COLO668 (cell line): Measurements from ENCODE around the gene HSPH1.

Experiments used
- DNase-seq: peaks from one replicate; lab custom pipeline; 2025; ENCODE audit not compliant: unreplicated experiment; lab: John Stamatoyannopoulos, UW

HSPH1 gene

GRCh38 chr13:31133621-31134020, 28.1 kb downstream of the HSPH1 start:
- no peak for DNase-seq

DNA sequence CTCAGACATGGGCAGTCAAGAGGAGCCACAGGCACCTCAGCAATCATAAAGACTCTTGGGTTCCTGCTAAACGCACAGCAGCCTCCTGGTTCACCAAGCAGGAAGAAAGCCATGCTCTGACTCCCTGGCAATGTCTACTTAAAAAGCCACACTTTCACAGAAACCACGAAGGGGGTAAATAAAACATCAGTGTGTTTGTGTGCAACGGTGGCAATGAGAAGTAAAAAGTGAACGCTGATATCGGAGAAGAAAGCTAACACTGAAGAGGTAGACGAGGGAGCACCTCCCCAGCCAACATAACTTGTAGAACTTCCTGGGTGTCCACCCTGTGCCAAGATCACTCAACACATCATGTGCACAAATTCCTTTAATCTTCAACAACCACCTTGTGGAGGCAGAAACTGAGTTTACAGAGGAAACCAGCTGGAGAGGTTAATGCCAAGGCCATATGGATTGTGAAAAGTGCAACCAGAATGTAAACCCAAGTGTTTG, 30.2 kb downstream of the HSPH1 start:
- DNase-seq: no peak

DNA sequence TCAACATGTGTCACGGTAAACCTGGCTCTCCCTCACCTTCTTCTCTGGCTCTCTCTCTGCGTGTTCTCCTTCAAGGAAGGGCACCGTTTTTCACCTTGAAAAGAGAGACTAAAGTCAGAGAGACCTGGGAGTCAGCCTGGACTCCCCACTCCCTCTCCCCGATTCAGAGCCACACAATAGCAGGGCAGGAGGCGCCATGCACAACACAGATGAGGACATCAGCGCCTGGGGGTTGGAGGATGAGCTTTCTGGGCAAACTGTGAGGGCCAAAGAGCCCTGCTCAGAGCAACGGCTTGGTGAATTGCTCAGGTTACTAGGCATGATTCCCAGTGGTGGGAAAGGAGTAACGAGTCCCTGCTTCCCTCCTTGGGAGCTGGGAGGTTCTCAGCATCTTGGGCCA, 32.3 kb downstream of the HSPH1 start:
- DNase-seq: no peak

- DNase-seq: no peak
These were observed 37.5 kb downstream of the HSPH1 start for GRCh38 chr13:31124204-31124603.

GRCh38 chr13:31122544-31123260, 39.0 kb downstream of the HSPH1 start:
- DNase-seq: no peak

DNA sequence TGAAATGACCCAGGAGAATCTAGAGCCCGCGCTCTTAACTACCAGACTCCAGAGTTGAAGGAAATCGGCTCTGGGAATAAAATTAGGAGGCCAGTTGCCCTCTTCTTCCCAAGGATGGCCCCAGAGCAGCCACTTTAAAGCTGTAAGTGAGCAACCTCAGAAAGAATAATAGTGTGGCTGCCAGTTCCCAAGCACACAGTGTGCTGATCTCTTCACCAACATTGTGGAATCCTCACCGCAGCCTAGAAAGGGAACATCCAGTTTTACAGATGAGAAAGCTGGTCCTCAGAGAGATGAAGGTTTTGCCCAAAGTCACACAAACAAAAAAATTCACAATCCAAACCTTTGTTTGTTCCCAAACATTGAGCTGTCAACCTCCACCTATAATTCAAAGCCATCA, 39.6 kb downstream of the HSPH1 start:
- no peak for DNase-seq

DNA sequence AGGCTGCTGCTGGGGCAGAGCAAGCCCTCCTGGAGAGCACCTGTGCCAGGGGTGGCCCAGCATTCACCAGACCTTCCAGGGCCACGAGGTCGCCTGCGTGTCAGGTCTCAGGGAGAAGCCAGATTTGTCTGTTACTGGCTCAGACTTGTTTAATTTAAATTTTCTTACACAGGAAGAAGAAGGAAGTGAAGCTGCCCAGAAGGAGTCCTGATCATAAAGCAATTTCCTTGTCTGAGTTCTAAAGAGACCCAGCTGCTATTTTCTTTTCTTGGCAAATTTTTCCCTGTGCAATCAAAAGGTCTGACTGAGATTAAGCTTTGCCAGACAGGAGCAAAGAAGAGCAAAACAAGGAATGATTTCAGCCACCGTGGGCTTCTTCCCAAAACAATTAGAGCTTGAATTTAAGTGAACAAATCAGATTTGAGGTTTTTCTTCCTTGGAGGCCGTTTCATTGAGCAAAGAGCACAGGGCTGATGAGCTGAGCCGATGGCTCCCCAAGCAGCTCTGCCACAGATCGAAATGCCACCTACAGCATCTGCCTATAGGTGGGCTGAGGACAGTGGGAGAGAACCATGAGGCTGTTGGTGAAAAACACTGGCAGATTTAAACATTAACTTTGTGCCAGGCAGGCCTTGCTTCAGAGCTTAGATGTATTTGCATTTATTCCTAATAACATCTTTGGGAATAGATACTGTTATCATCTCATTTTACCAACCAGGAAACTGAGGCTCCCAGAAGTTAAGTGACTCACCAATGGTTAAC, 40.1 kb downstream of the HSPH1 start:
- no peak for DNase-seq

DNA sequence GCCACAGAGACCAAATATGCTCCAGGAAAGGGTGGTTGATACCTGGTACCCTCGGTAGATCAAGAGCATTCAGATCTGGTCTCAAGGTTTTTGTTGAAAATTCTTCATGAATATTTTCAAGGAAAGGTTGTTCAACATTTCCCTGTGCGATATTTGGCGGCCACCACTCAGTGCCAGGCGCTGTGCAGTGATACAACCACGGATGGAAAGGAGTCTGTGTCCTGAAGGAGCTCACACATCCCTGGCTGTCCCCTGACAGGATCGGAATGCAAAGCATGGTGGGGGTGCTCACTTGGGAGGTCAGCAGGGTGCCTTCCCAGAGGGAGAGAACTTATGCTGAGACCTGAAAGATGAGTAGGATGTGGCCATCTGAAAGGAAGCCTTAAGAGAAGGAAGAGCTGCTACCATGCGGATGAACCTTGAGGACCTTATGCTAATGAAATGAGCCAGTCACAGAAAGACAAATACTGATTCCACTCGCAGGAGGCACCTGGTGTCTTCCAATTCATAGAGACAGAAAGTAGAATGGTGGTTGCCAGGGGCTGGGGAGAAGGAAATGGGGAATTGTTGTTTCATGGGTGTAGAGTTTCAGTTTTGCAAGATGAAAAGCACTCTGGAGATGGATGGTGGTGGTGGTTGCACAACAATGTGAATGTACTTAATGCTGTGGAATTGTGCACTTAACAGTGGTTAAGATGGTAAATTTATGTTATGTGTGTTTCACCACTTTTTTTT, 41.6 kb downstream of the HSPH1 start:
- DNase-seq: peak; percentile 78

DNA sequence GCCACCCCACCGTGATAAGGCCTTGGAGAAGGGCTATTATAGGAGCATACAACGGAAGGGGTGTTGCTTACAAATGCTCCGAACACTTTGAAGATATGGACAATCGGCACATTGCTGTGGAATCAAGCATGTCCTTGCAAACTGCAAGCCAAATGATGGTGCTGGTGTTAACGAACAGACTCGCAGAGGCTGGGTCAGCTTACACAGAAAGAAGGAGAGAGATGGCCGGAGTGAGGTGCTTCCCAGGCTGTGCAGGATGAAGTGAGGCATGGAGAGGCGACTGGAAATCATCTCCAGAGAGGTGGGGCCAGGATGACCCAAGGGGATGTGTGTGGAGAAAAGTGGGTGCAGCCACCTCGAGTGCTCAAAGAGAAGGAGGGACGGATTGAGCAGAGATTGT, 42.2 kb downstream of the HSPH1 start:
- DNase-seq: no peak

DNA sequence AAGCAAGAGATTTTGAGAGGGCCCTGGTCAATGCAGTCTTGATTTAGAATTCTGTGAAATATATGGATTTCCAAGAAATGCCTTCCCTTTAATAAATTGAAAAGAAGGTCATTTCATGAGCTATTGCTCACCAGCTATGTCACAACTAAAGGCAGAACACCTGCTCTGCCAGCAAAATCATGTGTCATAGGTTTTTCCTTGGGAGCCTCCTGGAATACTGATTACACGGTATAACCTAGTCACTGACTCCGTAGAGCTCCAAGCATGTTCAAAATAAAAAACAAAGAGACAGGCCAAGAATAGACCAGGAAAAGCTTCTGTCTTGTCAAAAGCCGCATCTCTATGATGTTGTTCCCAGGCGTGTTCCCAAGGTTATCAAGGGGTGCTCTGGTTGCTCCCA, 45.5 kb downstream of the HSPH1 start:
- DNase-seq: no peak

DNA sequence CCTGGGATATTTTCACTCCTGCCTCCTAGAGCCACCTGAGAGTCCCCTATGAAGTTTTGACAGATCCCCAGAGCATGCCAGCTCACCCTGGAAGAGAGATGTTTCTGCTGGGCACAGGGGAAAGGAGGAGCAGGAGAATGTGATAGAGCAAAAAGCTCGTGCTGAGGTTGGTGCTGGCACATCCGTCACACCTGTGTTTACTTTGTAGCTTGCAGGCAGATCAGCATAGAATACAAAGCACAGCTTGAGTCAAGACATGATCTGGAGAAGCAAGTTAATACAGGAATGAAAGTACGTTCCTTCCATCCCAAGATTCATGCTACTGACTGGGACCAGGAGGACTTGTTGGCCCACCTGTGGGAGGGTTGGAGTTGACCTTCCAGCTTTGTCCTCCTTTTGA, 46.1 kb downstream of the HSPH1 start:
- peak; percentile 66 for DNase-seq

DNA sequence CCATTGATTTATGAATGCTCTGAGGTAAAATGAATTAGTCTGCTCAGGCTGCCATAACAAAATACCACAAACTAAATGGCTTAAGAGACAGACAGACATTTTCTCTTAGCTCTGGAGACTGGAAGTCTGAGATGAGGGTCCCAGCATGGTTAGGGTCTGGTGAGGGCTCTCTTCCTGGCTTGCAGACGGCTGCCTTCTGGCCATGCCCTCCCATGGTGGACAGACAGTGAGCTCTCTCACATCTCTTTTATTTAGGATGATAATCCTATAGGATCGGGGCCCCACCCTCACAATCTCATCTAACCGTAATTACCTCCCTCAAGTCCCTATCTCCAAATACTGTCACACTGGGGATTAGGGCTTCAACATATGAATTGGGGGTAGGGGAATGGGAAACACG, 47.1 kb downstream of the HSPH1 start:
- DNase-seq: no peak

DNA sequence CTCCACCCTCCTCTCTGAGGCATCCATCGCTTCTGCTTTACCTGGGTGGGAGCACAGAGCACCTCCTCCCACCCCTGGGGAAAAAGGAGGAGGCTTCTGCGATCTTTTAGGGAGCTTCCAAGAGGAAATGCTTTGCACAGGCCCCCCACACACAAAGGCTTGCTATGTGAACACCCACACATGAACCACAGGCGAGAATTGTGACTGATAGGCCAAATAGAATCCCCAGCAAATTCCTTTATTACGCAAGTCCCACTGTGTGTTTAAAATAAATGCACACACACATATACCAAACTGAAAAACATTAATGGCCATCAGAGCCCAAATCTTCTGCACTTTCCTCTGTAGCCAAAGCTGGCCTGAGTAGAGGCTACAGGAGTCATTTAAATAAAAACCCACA, 50.6 kb downstream of the HSPH1 start:
- DNase-seq: no peak

DNA sequence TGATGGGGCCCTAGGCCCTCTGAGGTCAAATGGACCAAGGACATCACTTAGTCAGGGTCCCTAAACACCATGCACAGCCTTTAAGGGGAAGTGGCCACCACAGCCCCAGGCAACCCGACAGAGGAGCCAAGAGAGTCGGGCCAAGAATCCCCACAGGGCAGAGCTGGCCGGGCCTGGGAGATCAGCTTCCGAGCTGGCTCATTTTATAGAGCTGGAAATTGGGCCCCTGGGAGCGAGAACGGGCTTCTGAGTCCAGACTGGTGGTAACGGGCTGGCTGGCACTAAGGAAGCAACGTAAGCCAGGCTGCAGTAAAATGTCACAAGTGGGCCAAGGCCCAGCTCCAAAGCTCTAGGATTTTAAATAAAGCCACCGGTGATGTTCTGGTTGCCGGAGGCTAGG, 51.1 kb downstream of the HSPH1 start:
- no peak for DNase-seq

GRCh38 chr13:31110169-31110568, 51.5 kb downstream of the HSPH1 start:
- DNase-seq: no peak

DNA sequence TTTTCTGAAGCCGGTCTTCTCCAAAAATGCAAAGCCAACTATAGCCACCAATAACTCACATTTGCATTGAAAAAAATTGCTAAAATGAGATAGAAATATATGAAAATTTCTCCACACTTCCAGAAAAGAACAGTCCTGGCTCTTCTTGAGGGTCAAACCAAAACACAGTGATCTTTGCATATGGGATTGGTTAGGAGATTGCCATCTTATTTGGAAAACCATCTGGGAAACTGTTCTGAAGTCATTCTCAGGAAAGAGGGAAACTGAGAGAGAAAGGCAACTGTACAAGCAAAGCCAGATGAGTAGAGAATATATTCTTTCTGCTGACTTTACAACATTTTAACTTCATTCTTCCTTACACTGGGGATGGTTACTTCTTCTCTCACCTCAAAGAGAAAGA, 54.6 kb downstream of the HSPH1 start:
- DNase-seq: no peak

DNA sequence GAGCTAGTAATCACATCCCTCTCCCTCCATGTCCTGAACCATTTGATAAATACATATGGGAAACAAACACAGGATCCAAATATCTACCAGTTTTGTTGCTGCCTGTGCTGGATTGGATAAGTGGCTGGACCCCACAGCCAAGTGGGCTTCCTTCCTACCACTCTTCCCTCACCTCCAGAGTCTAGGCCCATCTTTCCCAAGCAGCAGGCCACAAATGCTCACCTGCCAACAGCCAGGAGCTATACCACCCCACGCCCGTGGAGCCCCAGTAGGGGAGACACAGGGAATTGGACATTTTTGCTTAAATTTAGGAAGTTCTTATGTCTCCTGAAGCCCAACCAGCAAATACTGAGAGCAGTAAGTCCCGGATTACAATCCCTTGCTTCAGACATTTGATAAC, 55.8 kb downstream of the HSPH1 start:
- DNase-seq: no peak

- DNase-seq: no peak
These were observed 56.5 kb downstream of the HSPH1 start for GRCh38 chr13:31105020-31105795.

DNA sequence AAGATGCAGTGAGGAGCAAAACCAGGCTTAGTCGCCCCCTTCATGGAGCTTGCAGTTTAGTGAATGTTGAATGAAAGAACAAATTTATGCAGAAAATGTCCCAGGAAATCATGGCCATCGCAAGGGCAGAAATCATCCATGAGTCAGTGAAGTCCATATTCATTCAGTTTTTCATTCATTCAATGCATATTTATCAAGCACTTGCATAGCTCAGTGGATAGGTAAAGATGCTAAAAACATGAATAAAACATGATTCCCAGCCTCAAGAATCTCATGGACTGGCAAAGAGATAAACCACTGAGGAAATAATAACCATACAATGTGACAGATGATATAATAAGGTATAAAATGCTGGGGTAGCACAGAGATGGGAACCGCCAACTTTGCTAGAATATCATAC, 58.8 kb downstream of the HSPH1 start:
- no peak for DNase-seq

DNA sequence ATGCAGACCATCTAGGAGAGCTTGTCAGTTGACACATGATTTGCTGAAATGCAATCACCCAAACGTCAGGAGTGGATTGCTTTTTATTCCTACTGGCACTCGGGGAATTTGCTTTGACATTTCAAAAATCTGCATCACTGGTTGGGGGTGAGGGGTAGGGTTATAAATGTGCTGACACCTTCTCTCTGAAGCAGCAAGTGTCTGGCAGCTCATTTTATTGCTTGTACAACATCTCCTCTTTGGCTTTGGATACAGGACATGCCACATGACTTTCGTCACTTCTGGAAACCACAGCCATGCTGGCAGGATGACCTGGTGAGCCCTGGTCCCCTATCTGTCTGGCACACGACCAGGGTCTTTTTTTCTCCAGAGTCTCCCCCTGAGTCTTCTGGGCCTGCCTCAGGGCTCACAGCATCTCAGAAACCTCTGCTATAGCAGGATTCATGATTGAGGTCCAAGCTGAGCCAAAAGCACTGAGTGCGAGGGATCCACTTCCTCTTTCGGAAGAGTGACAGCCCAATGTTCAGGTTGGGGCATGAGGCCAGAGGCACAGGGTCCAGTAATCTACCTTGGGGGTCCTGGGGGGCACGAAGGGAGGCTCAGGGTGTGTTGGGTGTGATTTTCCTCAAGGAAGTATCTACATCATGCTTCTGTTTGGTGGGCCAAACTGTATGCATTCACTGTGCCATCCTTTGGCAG, 60.1 kb downstream of the HSPH1 start:
- no peak for DNase-seq

DNA sequence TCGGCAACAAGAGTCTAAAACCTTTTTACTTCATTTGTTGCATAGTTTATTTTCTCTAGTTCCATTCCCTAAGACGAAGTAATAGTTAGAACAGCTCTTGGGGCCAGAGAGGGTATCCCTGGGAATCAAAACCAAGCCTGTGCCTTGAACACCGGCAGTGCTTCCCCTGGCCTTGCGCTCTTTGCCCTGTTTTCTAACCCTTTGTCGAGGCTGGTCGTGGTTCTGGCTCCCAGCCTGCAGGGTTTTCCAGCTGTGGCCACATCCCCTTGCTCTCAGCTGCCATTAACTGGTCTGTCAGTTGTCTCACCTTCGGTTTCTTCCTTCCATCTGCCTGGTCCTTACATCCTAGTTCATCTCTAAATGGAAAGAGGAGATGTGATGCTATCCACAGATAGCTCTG, 61.0 kb downstream of the HSPH1 start:
- no peak for DNase-seq
